HG03520 (cell line): ENCODE measurements around the gene RALGAPA2.

ENCODE experiments used
- ATAC-seq: cut with Tn5 transposase; IDR thresholded peaks from one replicate; pipeline ENCODE4 v1.9.1; 2021; ENCODE audit warnings: mild to moderate bottlenecking, moderate library complexity; ENCODE audit not compliant: unreplicated experiment

Gene RALGAPA2

DNA sequence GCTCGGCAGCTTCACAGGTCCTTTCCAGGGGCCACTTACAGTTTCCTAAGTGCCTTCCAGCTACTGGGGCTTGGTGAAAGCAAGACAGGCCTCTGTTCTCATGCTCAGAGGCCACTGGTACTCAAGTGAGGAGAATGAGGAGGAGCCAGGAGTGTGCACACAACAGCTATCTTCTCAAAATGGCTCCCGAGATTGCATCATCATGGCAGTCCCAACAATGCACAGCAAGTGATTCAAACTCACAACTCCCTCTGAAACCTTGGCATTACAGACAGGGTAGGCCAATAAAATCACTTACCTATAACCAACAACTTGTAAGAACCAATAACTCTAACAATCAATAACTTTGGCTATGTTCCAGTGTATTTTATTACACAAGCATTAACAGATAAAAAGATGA lies 77.4 kb downstream of the RALGAPA2 start:
- ATAC-seq: no peak

DNA sequence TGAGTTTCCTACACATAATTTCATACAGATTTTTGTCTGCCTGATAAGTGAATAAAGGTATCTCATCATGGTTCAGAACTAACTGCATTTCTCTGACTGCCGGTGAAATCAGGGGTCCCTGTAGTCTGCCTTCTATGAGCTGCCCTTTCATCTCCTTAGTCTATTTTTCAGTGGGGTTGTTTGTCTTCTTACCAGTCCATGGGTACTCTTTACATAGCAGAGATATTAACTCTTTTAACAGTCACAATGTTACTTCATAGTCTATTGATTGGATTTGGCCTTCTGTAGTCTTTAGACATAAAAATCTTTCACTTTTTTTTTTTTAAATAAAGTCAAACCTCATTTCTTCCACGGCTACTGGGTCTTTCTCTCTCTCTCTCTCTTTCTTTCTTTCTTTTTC lies 79.8 kb downstream of the RALGAPA2 start:
- no peak for ATAC-seq

- ATAC-seq: no peak
Measured at GRCh38 chr20:20630551-20630950, 81.9 kb downstream of the RALGAPA2 start.

GRCh38 chr20:20629556-20630188 lies 82.8 kb downstream of the RALGAPA2 start:
- ATAC-seq: no peak

GRCh38 chr20:20628314-20628713 lies 84.1 kb downstream of the RALGAPA2 start:
- no peak for ATAC-seq

- no peak for ATAC-seq
Measured at GRCh38 chr20:20627471-20627870, 85.0 kb downstream of the RALGAPA2 start.

GRCh38 chr20:20624914-20625313 lies 87.5 kb downstream of the RALGAPA2 start:
- ATAC-seq: no peak

- no peak for ATAC-seq
Measured at GRCh38 chr20:20621195-20621594, 91.2 kb downstream of the RALGAPA2 start.

DNA sequence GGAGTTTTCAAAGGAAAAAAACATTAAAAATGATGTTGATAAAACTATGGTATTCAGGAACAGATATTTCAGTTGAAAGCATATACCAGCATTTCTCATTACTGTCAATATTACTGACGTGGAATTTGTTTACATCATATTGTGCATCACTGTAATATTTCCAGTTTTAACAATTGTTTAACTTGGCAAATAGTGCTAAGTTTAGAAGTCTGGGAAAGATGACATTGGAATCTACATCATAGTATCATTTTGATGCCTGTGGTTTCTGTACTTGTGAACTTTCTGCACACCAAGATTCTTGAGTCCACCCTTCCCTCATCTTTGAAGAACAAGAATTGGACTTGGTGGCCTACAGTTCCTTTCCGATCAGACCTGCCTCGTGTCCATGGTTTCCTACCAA lies 98.1 kb downstream of the RALGAPA2 start:
- no peak for ATAC-seq

DNA sequence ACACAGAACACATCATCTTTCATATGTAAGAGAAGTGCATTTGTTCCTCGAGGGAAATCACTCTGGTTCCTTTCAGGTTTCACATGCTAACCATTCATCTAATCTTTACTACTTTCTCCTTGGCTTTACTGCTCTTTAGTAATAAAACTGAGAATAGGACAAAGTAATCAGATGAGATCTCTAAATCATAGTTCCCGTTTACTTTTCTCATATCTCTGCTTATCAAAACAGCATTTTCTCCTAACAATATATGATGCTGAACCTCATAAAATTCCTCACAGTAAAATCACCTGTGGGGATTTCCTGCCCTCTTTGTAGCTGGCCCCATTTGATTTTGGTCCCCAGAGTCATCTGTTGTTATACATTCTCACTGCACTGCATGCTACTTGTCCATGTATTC lies 100.2 kb downstream of the RALGAPA2 start:
- ATAC-seq: no peak

DNA sequence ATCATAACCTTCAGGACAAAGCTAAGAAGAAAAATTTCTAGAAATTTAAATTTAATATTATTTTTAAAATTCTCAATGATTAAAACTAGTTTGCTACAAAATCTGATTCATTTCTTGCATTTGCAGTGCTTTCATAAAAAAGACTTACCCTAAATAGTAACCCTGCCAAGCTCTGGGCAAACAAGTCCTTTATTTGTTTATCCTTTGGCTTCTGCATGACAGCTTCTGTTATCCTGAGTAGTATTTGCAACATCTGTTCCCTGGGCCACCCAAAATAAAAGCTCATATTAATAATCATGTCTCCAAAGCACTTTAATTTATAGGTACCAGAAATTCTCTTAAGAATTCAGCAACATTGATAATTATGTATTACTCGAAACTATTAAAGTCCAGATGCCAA lies 101.3 kb downstream of the RALGAPA2 start:
- ATAC-seq: no peak

DNA sequence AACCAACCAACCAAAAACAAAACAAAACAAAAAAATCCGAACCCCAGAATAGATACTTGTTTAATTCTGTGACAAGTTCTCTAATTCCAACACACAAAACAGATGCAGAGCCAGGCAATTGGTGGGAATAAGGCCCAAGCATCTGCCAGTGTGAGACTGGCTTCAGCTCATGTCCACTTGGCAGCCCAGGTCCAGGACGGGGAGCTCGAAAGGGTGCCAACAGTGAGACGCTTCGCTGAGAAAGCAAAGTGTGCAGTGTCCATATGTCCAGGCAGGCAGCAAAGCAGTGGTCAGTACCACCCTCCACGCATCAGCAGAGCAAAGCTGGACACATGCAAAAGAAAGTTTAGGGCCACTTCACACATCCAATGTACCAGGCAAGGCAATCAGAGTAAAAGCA lies 102.9 kb downstream of the RALGAPA2 start:
- no peak for ATAC-seq

GRCh38 chr20:20608641-20609040 lies 103.8 kb downstream of the RALGAPA2 start:
- no peak for ATAC-seq

DNA sequence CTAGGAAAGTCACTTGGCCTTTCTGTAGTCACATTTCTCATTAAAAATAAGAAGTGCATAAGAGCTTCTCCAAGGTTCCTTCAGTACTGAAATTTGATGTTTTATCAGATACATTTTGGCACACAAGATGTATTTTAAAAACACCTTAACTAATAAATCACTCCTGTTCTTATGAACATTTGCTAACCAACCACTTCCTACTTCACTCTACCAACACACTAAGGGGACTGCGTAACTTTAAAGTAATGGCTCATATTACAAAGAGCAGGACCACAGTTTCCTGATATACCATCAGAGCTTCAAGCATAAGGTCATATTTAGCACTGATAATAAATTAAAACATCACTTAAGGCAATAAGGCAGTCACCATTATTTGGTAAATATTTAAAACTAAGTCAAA lies 104.4 kb downstream of the RALGAPA2 start:
- ATAC-seq: no peak

DNA sequence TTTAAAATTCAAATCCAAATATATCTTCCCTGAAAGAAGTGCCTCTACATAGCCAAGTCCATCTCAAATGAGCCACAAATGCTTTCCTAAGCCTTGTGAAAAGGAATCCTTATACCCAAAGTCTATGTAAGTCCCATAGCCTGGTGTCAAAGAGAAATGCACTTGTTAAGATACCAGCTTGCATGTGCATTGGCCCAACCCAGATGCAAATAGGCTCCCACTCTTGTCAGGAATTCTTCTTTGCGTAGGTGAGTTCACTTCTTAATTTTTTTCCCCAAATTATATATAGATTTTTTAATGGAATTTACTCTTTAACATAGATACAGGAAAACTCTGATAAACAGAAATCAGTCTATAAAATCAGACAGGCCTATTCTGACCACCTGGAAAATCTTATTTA lies 105.6 kb downstream of the RALGAPA2 start:
- ATAC-seq: no peak

GRCh38 chr20:20606050-20606449 lies 106.4 kb downstream of the RALGAPA2 start:
- no peak for ATAC-seq

GRCh38 chr20:20604907-20605306 lies 107.5 kb downstream of the RALGAPA2 start:
- ATAC-seq: no peak

- ATAC-seq: no peak
Measured at GRCh38 chr20:20604357-20604756, 108.1 kb downstream of the RALGAPA2 start.

DNA sequence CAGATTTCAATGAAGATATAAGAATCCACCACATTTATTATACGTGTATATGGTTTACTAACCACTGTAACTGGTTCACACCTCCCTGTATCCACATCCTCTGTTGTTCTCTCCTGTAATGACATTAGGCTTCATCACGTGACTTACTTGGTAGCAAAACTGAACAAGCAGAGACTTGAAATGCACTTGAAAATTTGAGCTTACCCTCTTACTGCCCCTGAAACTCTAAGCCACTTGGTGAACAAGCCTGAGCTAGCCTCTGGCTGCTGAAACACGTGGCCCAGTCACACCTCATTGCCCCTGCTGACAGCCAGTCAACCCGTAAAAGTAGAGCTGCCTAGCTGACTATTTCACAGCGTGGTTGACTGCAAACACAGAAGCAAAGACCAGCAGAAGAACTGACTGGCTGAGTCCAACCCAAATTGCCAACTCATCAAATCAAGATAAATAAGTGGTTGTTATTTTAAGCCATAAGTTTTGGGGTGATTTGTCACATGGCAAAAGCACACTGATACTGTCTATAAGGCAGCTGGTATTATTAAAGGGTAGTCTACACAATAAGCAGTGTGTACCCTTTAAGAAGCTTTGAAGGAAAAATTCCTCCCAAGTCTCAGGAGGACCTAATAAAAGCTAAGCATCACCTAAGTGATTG lies 109.0 kb downstream of the RALGAPA2 start:
- peak; percentile 99 for ATAC-seq

DNA sequence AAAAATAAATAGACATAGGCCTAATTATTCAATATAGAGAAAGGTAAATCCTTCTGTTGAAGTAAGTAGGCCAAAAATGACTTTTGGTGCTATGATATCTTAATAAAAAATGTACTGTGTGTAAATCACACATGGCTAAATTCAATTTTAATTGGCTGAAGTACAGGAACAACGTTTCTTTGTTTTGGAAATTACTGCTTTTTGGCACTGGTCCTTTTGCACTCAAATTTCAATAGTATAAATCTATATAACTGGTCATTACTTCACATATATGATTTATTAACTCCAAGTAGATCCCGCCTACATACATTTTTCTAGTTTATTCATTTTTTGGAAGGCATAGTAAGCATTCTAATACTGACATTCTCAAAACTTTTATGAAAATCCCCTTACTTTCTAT lies 114.5 kb downstream of the RALGAPA2 start:
- no peak for ATAC-seq

DNA sequence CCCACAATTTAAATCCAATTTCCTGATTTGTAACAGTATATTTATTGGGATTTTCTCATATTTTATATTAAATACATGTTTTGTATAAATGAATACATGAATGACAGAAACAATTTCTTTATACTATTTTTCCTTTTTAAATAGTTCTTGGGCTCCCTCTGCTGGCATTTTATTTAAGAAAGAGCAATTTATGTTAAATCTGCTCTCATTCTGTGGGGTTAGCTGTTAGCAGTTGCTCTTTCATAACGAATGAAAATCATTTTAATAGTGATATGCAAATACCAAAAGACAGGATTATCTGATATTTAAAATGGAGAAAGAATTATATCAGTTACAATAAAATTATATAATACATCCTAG lies 118.3 kb downstream of the RALGAPA2 start:
- no peak for ATAC-seq

DNA sequence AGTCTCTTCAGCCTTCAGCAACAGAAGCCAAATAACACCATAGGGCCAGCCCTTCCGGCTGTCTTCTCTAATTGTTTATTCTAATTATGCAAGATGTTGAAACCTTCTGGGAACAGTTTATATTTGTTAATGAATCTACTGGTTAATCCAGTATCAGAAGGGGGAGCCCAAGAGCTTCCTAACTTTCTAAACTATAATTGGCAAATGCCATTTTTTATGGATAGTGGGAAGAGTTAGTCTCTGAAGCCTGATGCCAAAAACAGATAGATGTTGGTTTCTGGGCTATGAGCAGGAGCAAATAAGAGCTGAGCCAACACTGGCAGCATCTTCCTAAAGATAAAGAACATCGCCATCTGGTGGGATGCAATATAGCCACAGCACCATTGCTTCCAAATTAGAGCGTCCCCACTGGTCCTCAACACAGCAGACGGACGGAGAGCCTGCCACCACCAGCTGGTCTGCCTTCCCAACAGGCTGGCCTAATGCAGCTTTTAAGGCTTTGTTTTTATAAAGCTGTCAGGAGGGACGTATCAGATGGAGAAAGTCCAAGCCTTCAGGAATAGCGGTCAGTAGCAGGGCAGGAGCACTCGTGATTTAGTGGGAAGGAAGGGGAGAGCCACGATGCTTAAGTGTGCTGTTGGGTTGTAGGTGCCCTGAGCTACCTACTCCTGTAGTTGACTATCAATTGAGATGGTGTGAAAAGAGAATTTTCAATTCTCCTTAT lies 118.8 kb downstream of the RALGAPA2 start:
- ATAC-seq: no peak
